Keratinocyte (primary cell): ENCODE results near the gene SPG11. TPM values are rescaled to one million over a fixed set of nuclear protein-coding genes. Genes with fewer than 3 reads are reported as not detected.

ENCODE experiments used
- DNase-seq: peaks from one replicate; pipeline ENCODE4 v3.0.0-alpha.2; 2011; ENCODE audit warnings: low read depth, missing footprints, low spot score
- FAIRE-seq: peaks from 2 replicates; lab custom pipeline; 2011; peaks lifted over from hg19 to GRCh38; lab: Jason Lieb, UNC
- H2AFZ ChIP-seq: 2 replicates; pipeline ENCODE4 v1.6.0; 2012; ENCODE audit warnings: low read length, control low read depth, inconsistent platforms; ENCODE audit not compliant: control insufficient read depth
- H3K27ac ChIP-seq: 2 replicates; pipeline ENCODE4 v1.5.1; 2011; ENCODE audit warnings: low read length; ENCODE audit not compliant: control insufficient read depth, insufficient read depth
- H3K27me3 ChIP-seq: 3 replicates; pipeline ENCODE4 v1.6.0; 2011; ENCODE audit warnings: low read length; ENCODE audit not compliant: control insufficient read depth, insufficient read depth; ENCODE audit errors: extremely low read depth
- H3K36me3 ChIP-seq, 2 experiments: 2 replicates in 1 of 2; 3 replicates in 1 of 2; pipeline ENCODE4 v1.5.1; 2011; ENCODE audit warnings: low read length in 2 of 2, mild to moderate bottlenecking in 1 of 2; ENCODE audit not compliant: control insufficient read depth in 2 of 2, insufficient read depth in 2 of 2; ENCODE audit errors: extremely low read depth in 1 of 2
- H3K4me1 ChIP-seq: 3 replicates; pipeline ENCODE4 v1.5.1; 2011; ENCODE audit warnings: low read length; ENCODE audit not compliant: control insufficient read depth, insufficient read depth; ENCODE audit errors: extremely low read depth
- H3K4me2 ChIP-seq: 3 replicates; pipeline ENCODE4 v1.6.0; 2011; ENCODE audit warnings: low read depth, low read length; ENCODE audit not compliant: control insufficient read depth, insufficient read depth; ENCODE audit errors: extremely low read depth
- H3K4me3 ChIP-seq, 3 experiments: fragments of 200-600 bp in 1 of 3; sonication (generic) in 1 of 3; 2 replicates in 2 of 3; 3 replicates in 1 of 3; pipeline ENCODE4 v1.5.1; 2011 to 2016; ENCODE audit warnings: low read length in 3 of 3, mild to moderate bottlenecking in 3 of 3, control low read depth in 2 of 3, inconsistent platforms in 1 of 3, low read depth in 1 of 3, mixed read lengths in 1 of 3, mixed run types in 1 of 3, moderate library complexity in 1 of 3; ENCODE audit not compliant: control insufficient read depth in 2 of 3, insufficient read depth in 2 of 3; ENCODE audit errors: extremely low read depth in 1 of 3
- H3K79me2 ChIP-seq: 2 replicates; pipeline ENCODE4 v1.6.0; 2012; ENCODE audit warnings: low read length; ENCODE audit not compliant: control insufficient read depth, insufficient read depth
- H3K9ac ChIP-seq: 3 replicates; pipeline ENCODE4 v1.6.0; 2011; ENCODE audit warnings: low read length; ENCODE audit not compliant: control insufficient read depth, insufficient read depth; ENCODE audit errors: extremely low read depth
- H3K9me1 ChIP-seq: 3 replicates; pipeline ENCODE4 v1.6.0; 2011; ENCODE audit warnings: low read length; ENCODE audit not compliant: control insufficient read depth, insufficient read depth; ENCODE audit errors: extremely low read depth
- H3K9me3 ChIP-seq: 2 replicates; pipeline ENCODE4 v1.5.1; 2012; ENCODE audit warnings: low read depth, low read length; ENCODE audit not compliant: control insufficient read depth
- H4K20me1 ChIP-seq: 3 replicates; pipeline ENCODE4 v1.6.0; 2011; ENCODE audit warnings: low read length; ENCODE audit not compliant: control insufficient read depth, insufficient read depth; ENCODE audit errors: extremely low read depth
- CTCF ChIP-seq, 3 experiments: IDR thresholded peaks in 1 of 3; conservative IDR thresholded peaks in 1 of 3; optimal IDR thresholded peaks in 1 of 3; 2 replicates in 2 of 3; 3 replicates in 1 of 3; pipeline versions ENCODE3 to v1.5.1; 2011; ENCODE audit warnings: low read length in 3 of 3, mild to moderate bottlenecking in 3 of 3, moderate library complexity in 2 of 3, control low read depth in 1 of 3, inconsistent platforms in 1 of 3; ENCODE audit not compliant: insufficient read depth in 2 of 3; ENCODE audit errors: extremely low read depth in 1 of 3
- EZH2 ChIP-seq: IDR thresholded peaks from one replicate; pipeline ENCODE4 v1.6.1; 2012; ENCODE audit warnings: inconsistent platforms, mild to moderate bottlenecking, low read length, moderate library complexity
- dilution Hi-C: fragments of 300-500 bp; cut with MboI; formaldehyde crosslinking; loops from one replicate; pipeline ENCODE4 v1.7.0; 2020; ENCODE audit warnings: low sequenced_read_pairs; ENCODE audit not compliant: extremely low pct_ligation_motif_present
- polyA plus RNA-seq, 5 experiments: library from polyadenylated mRNA; depleted of rRNA in 3 of 5; stranded (reverse) in 3 of 5; stranded (forward) in 1 of 5; unstranded in 1 of 5; fragments of >200 nt; gene quantifications; 1 replicate in 1 of 5; 2 replicates in 3 of 5; 3 replicates in 1 of 5; pipeline versions ENCODE4 v1.2.1 to v1.2.3, GENCODE V29; 2011 to 2012; ENCODE audit warnings: missing spikeins in 2 of 5, low read depth in 1 of 5, low replicate concordance in 1 of 5

The SPG11 gene
- polyA plus RNA-seq, 1 donor (not counting 4 experiments of a cell fraction or from before 2014, with no cell fraction given) = 41.5 TPM

- DNase-seq (no peak), FAIRE-seq (no peak)
- no peak for TF ChIP-seq EZH2
- TF ChIP-seq CTCF (optimal IDR thresholded peaks at IDR 0.05 in 1 of 3, IDR thresholded peaks at IDR 0.05 in 1 of 3, conservative IDR thresholded peaks at IDR 0.05 in 1 of 3; ENCODE audit: extremely low read depth in 1 of 3, insufficient read depth in 2 of 3, low read length in 3 of 3) = no peak
- H3K9me3 ChIP-seq = no peaks in the 10 kb centered on the region
- H3K9ac ChIP-seq = no peak overlapping the region
- no peaks in the 10 kb centered on the region for H3K79me2 ChIP-seq
- no peak overlapping the region for H2AFZ ChIP-seq
- H3K27me3 ChIP-seq = no peaks in the 10 kb centered on the region
- H3K4me3 ChIP-seq = no peak overlapping the region
- H4K20me1 ChIP-seq = no peaks in the 10 kb centered on the region
- no peak overlapping the region for H3K4me2 ChIP-seq
- H3K4me1 ChIP-seq = no peaks in the 10 kb centered on the region
- dilution Hi-C loops = no loop called here
- peaks cover 14 to 27% of the 10 kb centered on the region in 2 experiments for H3K36me3 ChIP-seq
- H3K27ac ChIP-seq = no peak overlapping the region
- H3K9me1 ChIP-seq = no peaks in the 10 kb centered on the region
Observed at GRCh38 chr15:44616974-44617373, 46.5 kb downstream of the SPG11 start.

GRCh38 chr15:44606740-44607139 lies 56.7 kb downstream of the SPG11 start:
- no peak overlapping the region for H3K9ac ChIP-seq
- dilution Hi-C loops = no loop called here
- DNase-seq (no peak), FAIRE-seq (no peak)
- H3K4me1 ChIP-seq = no peaks in the 10 kb centered on the region
- no peaks in the 10 kb centered on the region for H3K79me2 ChIP-seq
- TF ChIP-seq CTCF (optimal IDR thresholded peaks at IDR 0.05 in 1 of 3, IDR thresholded peaks at IDR 0.05 in 1 of 3, conservative IDR thresholded peaks at IDR 0.05 in 1 of 3; ENCODE audit: extremely low read depth in 1 of 3, insufficient read depth in 2 of 3, low read length in 3 of 3) (no peak), EZH2 (no peak)
- no peaks in the 10 kb centered on the region for H3K9me1 ChIP-seq
- no peak overlapping the region for H2AFZ ChIP-seq
- H3K4me2 ChIP-seq = no peak overlapping the region
- H3K4me3 ChIP-seq = no peak overlapping the region
- no peaks in the 10 kb centered on the region for H3K27me3 ChIP-seq
- no peak overlapping the region for H3K27ac ChIP-seq
- H3K36me3 ChIP-seq = peaks cover 7 to 13% of the 10 kb centered on the region in 2 experiments
- H4K20me1 ChIP-seq = no peaks in the 10 kb centered on the region
- H3K9me3 ChIP-seq = no peaks in the 10 kb centered on the region
